IPS DF 4.7 (cell line): ENCODE data around the gene APOA4.

Experiments
- DNase-seq: peaks from one replicate; pipeline ENCODE4 v3.0.0-alpha.2; 2013; ENCODE audit warnings: low spot score; ENCODE audit errors: extremely low read depth

Gene APOA4

GRCh38 chr11:116823031-116823843 lies at the start of gene APOA4:
Gene APOA4 (minus strand): TSS chr11:116823304. CDS start chr11:116823191, 113 bp downstream.
- DNase-seq: no peak

GRCh38 chr11:116871248-116871647 lies 48.1 kb upstream of the APOA4 start:
- DNase-seq: no peak

DNA sequence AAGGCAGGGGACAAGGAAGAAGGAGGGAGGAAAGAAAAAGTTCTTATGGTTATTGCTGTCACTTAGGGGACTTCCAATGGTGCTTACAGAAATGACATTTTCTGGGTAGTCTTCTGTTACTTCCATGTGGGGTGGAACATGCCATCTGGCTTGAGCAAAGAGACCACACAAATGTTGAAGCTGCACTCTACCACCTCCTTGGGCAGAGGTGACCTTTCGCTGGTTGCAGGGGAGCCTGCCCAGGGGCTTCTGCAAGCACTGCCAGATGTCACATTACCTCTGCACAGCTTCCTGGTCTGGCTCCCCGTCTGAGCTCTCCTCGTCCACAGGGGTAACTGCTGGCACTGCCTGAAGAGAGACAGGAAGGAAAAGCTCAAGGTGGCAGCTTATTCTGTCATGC lies 47.0 kb upstream of the APOA4 start:
- DNase-seq: no peak

GRCh38 chr11:116869610-116870009 lies 46.5 kb upstream of the APOA4 start:
- no peak for DNase-seq

GRCh38 chr11:116868066-116868465 lies 45.0 kb upstream of the APOA4 start:
- DNase-seq: no peak

DNA sequence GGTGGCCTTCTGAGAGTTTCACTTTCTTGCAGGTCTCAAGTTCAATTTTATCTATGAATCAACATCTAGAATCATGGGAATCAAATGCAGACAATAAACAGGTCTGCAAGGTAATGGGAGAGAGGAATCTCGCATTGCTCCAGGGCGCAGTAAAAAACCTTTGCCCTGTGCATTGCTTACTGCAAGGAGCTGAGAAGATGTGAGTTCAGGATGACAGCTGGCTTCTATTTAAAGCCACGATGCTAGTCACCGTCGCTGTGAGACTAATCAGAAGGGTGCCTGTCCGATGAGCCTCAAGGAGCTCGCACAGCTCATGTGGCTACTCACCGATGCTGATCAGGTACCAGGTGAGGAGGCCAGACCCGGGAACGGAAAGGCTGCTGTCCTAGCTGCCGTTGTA lies 44.5 kb upstream of the APOA4 start:
- no peak for DNase-seq

DNA sequence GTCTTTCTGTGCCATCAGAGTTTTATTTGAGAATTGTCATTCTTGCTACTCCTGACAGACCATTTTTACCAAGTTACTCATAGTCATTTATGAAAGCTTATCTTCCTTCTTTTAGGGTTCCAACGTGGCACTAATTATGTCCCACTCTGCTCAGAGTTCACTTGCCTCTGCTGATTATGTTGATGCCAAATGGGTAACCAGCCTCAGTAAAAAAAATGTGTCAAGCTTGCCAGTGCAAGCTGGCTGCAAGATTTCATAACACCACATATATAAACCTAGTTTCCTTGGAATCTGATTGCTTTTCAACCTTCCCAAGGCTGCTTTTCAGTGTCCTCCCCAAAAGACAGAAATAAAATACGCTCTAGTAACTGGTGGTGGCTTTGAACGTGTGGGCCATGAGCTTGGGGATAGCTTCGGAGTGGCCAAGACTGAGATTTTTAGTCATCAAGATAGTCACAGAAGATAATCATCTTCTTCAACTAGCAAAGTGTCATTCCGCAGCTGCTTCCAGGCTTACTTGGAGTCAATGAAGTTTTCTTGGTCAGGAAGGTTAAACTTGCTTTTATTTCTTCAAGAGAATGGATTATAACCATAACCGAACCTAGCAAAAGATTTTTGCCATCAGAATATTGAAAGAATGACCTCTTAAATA lies 43.8 kb upstream of the APOA4 start:
- no peak for DNase-seq

GRCh38 chr11:116865696-116866095 lies 42.6 kb upstream of the APOA4 start:
- no peak for DNase-seq

DNA sequence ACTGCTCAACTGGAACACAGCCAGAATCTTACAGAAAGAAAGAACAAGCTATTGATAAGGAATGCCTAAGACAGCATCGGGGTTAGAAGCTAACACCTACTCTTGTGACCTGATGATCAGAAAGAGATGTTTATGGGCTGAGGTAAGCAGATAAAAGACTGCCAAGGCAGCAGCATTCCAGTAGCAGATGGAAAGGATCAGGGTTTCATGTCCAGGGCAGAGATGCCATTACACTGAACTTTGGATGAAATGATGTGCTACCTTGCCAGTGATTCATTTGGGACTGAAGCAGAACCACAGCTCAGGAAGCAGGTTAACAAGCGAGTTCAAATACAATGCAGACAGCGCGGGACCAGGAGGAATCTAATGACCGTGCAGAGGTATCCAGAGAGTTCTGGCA lies 41.4 kb upstream of the APOA4 start:
- no peak for DNase-seq

DNA sequence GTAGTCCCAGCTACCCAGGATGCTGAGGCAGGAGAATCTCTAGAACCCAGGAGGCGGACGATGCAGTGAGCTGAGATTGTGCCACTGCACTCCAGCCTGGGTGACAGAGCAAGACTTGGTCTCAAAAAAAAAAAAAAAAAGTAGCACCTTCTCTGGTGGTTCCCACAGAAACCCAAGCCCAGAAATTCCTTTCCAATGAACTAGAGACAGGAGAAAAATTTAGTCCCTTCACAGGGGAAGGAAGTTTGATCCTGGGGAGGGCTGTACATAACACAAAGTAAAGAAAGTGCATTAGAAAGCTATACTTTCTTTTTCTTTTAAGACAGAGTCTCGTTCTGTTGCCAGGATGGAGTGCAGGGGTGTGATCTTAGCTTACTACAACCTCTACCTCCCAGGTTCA lies 39.8 kb upstream of the APOA4 start:
- no peak for DNase-seq

- DNase-seq: no peak
These were observed 39.1 kb upstream of the APOA4 start for GRCh38 chr11:116862185-116862584.

- DNase-seq: no peak
These were observed 38.4 kb upstream of the APOA4 start for GRCh38 chr11:116861539-116861938.

GRCh38 chr11:116860303-116860702 lies 37.2 kb upstream of the APOA4 start:
- no peak for DNase-seq

- no peak for DNase-seq
These were observed 36.1 kb upstream of the APOA4 start for GRCh38 chr11:116859175-116859574.

DNA sequence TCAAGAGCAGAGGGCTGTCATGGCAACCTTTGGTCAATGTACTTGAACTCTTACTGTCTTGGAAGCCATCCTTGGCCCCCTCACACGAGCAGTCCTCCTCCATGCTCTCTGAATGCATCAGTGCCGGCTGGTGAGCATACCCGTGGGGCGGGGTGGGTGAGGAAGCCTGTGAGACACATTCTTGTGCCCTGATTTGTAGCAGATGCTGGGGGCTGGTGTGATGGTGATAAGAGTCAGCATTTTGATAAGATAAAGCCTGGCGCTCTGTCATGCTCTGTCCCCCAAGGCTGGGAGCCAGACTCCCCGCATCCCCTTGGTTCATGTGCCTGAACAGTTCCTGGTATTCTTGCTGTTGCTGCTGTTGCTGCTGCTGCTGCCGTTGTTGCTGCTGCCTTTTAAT lies 34.8 kb upstream of the APOA4 start:
- no peak for DNase-seq

- no peak for DNase-seq
These were observed 34.2 kb upstream of the APOA4 start for GRCh38 chr11:116857316-116857715.

DNA sequence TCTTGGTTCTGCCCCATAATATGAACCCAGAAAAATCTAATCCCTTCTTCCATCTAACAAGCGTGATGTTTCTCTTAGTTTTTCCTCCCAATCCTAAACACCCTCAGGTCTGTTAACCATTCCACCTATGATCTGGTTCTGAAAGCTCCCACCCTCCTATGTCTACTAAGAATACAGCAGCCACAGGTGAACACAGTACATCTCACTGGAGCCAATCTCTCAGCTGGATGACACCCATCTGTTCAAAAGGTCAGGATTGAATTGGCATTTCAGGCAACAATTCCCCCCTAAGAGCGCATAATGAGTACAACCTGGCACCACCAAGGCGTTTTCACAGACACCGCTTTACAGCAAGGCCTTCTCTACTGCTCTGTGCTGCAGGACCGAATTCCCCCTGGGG lies 33.3 kb upstream of the APOA4 start:
- DNase-seq: no peak

DNA sequence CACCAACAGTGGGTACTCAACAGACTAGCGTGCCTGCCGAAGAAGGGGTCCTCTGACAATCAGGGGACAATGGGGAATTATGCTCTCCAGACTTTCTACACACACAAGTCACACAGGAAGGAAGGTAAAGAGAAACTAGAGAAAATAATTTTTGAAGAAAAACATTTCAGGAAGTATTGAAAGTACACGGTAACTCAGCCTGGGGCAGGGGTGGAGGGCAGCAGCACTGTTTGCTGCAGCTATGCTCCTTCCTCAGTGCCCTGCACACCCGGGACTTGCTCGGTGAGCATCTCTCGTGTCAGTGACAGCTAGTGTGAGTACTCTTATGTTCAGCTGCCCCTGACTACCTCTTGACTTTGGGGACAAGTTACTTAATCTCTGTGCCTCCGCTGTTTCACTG lies 32.3 kb upstream of the APOA4 start:
- no peak for DNase-seq

GRCh38 chr11:116853461-116854073 lies 30.5 kb upstream of the APOA4 start:
- no peak for DNase-seq

GRCh38 chr11:116852261-116853031 lies 29.3 kb upstream of the APOA4 start:
- DNase-seq: no peak

- no peak for DNase-seq
These were observed 28.5 kb upstream of the APOA4 start for GRCh38 chr11:116851626-116852025.

GRCh38 chr11:116849486-116849885 lies 26.4 kb upstream of the APOA4 start:
- no peak for DNase-seq
